ENCODE data around the gene HCN1. TPM values are rescaled to one million over a fixed set of nuclear protein-coding genes. Genes with fewer than 3 reads are reported as not detected.

HCN1 gene
- total RNA-seq, 4 donors from 2014 or later = 0.16 TPM; not detected in 3

DNA sequence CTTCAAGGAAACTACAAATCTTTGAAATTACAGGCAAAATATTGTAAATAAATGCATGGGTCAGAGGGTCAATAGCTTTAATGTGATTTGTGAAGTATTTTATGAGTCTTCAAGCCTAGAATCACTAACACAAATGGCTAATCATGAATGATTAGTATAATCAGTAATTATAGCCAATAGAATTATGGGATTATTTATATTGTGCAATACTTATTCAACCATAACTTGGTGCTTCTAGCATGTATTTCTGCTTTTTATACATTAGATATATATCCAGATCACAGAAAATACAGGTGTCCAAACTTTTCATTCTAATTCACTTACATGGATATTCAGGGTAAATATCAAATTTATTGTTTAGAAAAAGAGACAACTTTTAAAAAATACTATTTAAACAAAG is 12.1 kb downstream of the HCN1 start:
- Histone ChIP-seq H3K27ac (no peak overlapping the region), H3K4me1 (no peaks in the 10 kb centered on the region), H3K27me3 (no peaks in the 10 kb centered on the region), H3K9me3 (no peaks in the 10 kb centered on the region), H3K4me3 (no peak overlapping the region), H3K36me3 (no peaks in the 10 kb centered on the region)
- intact Hi-C loops (cut with DNase I; ENCODE audit: low total_unique reads) (no loop called here), in situ Hi-C loops (cut with MboI; ENCODE audit: low pct_ligation_motif_present in 1 of 4, low pct_unique_long_range_greater_than_20kb in 1 of 4, low sequenced_read_pairs in 3 of 4) (no loop called here)
- TF ChIP-seq, protein P1, sequence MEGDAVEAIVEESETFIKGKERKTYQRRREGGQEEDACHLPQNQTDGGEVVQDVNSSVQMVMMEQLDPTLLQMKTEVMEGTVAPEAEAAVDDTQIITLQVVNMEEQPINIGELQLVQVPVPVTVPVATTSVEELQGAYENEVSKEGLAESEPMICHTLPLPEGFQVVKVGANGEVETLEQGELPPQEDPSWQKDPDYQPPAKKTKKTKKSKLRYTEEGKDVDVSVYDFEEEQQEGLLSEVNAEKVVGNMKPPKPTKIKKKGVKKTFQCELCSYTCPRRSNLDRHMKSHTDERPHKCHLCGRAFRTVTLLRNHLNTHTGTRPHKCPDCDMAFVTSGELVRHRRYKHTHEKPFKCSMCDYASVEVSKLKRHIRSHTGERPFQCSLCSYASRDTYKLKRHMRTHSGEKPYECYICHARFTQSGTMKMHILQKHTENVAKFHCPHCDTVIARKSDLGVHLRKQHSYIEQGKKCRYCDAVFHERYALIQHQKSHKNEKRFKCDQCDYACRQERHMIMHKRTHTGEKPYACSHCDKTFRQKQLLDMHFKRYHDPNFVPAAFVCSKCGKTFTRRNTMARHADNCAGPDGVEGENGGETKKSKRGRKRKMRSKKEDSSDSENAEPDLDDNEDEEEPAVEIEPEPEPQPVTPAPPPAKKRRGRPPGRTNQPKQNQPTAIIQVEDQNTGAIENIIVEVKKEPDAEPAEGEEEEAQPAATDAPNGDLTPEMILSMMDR (IDR thresholded peaks at IDR 0.05) = no peak
- no peak for DNase-seq

DNA sequence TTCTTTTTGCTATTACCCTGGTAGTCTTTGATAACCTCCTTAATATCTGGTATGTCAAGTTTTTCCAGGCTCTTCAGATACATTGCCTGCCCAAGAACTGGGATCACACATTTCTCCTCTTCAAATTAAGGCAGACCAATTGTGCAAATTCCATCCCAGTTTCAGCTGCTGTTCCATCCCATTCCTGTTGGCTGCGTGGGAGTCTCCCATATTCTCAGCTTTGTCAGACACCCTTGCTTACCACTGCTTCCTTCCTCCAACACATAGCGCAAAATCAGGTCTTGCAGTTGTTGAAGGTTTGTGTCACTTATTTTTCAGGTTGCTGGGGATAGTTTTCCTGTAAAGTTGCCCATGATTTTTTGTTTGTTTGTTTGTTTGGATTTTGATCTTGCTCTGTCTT is 15.2 kb downstream of the HCN1 start:
- in situ Hi-C loops (cut with MboI; ENCODE audit: low pct_ligation_motif_present in 1 of 4, low pct_unique_long_range_greater_than_20kb in 1 of 4, low sequenced_read_pairs in 3 of 4) (no loop called here), intact Hi-C loops (cut with DNase I; ENCODE audit: low total_unique reads) (no loop called here)
- H3K27me3 ChIP-seq = no peaks in the 10 kb centered on the region
- TF ChIP-seq POLR2AphosphoS5 (IDR thresholded peaks at IDR 0.05) = no peak
- no peak for TF ChIP-seq EP300 (IDR thresholded peaks at IDR 0.05; ENCODE audit: low read depth)
- no peak for TF ChIP-seq POLR2A (IDR thresholded peaks at IDR 0.05)
- DNase-seq = no peak
- H3K4me1 ChIP-seq = no peaks in the 10 kb centered on the region
- 83% methylated on average over 2 of the region's 2 CpGs; no CpG with 5 or more reads in 1 of the 2 donors for WGBS, 2 donors (ENCODE audit: low coverage in 1 of 2)
- no peaks in the 10 kb centered on the region for H3K9me3 ChIP-seq
- H3K36me3 ChIP-seq = no peaks in the 10 kb centered on the region
- H3K4me3 ChIP-seq = no peak overlapping the region
- no peak overlapping the region for H3K27ac ChIP-seq

DNA sequence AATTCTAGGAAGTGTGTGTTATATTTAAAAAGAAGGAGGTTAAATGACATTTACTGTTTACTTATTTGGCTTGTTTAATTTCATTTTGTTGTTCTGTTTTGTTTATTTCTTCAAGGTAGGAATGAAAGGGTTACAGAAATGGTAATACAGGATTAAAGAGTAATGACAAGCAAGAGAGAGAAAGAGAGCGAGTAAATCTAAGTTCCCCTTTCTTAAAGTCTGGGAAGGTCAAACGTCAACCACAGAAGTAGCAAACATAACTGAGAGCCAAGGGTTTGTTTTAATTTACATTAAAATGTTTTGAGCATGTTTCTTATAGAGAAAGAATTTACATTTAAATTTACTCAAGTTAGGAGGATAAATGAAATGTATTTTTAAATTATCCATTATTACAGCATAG is 18.7 kb downstream of the HCN1 start:
- in situ Hi-C loops (cut with MboI; ENCODE audit: low pct_ligation_motif_present in 1 of 4, low pct_unique_long_range_greater_than_20kb in 1 of 4, low sequenced_read_pairs in 3 of 4) (no loop called here), intact Hi-C loops (cut with DNase I; ENCODE audit: low total_unique reads) (no loop called here)
- Histone ChIP-seq H3K27ac (no peak overlapping the region), H3K4me1 (no peaks in the 10 kb centered on the region), H3K36me3 (no peaks in the 10 kb centered on the region), H3K27me3 (no peaks in the 10 kb centered on the region), H3K4me3 (no peak overlapping the region), H3K9me3 (no peaks in the 10 kb centered on the region)
- no peak for DNase-seq
- 15 to 20% methylated on average over 2 of the region's 2 CpGs for WGBS, 2 donors (ENCODE audit: low coverage in 1 of 2)
- TF ChIP-seq EP300 (IDR thresholded peaks at IDR 0.05; ENCODE audit: low read depth) (no peak), POLR2A (IDR thresholded peaks at IDR 0.05) (no peak), POLR2AphosphoS5 (IDR thresholded peaks at IDR 0.05) (no peak)
- TF ChIP-seq, protein P1 (IDR thresholded peaks at IDR 0.05) = no peak

- Histone ChIP-seq H3K4me3 (no peak overlapping the region), H3K36me3 (no peaks in the 10 kb centered on the region), H3K4me1 (no peaks in the 10 kb centered on the region), H3K9me3 (no peaks in the 10 kb centered on the region), H3K27me3 (no peaks in the 10 kb centered on the region), H3K27ac (no peak overlapping the region)
- 43 to 48% methylated on average over 4 of the region's 4 CpGs for WGBS, 2 donors (ENCODE audit: low coverage in 1 of 2)
- DNase-seq = no peak
- intact Hi-C loops (cut with DNase I; ENCODE audit: low total_unique reads) = no loop called here
- in situ Hi-C loops (cut with MboI; ENCODE audit: low pct_ligation_motif_present in 1 of 4, low pct_unique_long_range_greater_than_20kb in 1 of 4, low sequenced_read_pairs in 3 of 4) = no loop called here
- no peak for TF ChIP-seq POLR2A (IDR thresholded peaks at IDR 0.05)
These were observed 23.9 kb downstream of the HCN1 start for GRCh38 chr5:45672271-45672670.

DNA sequence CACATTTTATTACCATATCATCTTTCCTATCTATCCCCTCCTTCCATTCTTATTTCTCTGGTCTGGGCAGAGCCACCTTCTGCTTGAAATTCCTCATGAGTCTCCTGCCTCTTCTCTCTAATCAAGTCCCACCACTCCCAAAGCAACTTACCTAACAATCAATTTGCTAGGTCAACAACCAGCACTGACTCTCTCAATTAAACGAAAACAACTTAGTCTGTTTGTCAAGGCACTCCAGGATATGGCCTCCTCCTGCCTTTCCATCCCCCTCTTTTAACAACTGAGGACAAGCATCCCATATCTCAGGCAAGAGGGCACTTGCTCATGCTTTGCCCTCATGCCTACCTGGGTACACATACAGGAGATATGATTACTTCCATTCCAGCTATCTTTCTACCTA is 47.4 kb downstream of the HCN1 start:
- WGBS, 2 donors (ENCODE audit: low coverage in 1 of 2) = 16 to 20% methylated on average over 1 of the region's 1 CpG

More for the DNA sequence above, 47.4 kb downstream of the HCN1 start:
- TF ChIP-seq POLR2AphosphoS5 (IDR thresholded peaks at IDR 0.05) = no peak
- no peak for TF ChIP-seq EP300 (IDR thresholded peaks at IDR 0.05; ENCODE audit: low read depth)
- TF ChIP-seq POLR2A (IDR thresholded peaks at IDR 0.05) = no peak
- TF ChIP-seq, protein P1 (IDR thresholded peaks at IDR 0.05) = no peak
- Histone ChIP-seq H3K4me3 (no peak overlapping the region), H3K27me3 (no peaks in the 10 kb centered on the region), H3K9me3 (no peaks in the 10 kb centered on the region), H3K36me3 (no peaks in the 10 kb centered on the region), H3K27ac (no peak overlapping the region), H3K4me1 (no peaks in the 10 kb centered on the region)
- in situ Hi-C loops (cut with MboI; ENCODE audit: low pct_ligation_motif_present in 1 of 4, low pct_unique_long_range_greater_than_20kb in 1 of 4, low sequenced_read_pairs in 3 of 4) (no loop called here), intact Hi-C loops (cut with DNase I; ENCODE audit: low total_unique reads) (no loop called here)
- no peak for DNase-seq

Measured in transverse colon (tissue), 4 donors.